ENCODE data around the gene SQOR.

SQOR gene

DNA sequence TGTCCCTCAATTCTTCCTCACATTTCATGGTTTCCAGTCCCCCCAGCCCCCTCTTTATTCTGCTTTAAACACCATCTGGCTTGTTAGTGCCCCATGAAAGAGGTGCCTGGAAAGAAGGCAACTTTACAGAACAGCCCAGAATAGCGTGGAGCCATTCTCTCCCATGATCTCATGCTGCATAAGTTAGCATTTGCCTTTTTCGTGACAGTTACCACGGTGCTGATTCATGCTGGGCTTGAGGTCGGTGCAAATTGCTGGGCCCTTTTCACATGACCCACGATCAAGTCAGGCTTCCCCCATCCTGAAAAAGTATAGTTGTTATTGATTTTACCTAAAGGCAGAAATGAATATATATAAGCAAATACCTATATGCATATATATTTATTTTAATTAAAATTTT is 29.6 kb downstream of the SQOR start:
- DNase-seq, result no peak

DNA sequence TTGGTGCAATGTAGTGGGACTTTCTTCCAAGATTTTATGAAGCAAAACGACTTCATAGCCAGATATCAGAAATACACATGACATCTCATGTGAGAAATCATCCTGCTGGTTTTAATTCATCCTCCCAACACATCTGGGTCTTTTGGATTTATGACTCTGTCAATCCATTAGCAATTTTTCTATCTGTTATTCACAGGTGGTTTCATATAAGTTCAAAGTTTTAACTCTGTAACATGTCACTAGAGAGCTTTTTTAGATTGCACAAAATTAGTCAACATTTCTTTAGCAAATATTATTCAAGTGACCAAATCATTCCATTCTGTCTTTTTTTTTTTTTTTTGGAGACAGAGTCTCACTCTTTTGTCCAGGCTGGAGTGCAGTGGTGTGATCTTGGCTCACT is 30.4 kb downstream of the SQOR start:
- DNase-seq, result no peak

DNA sequence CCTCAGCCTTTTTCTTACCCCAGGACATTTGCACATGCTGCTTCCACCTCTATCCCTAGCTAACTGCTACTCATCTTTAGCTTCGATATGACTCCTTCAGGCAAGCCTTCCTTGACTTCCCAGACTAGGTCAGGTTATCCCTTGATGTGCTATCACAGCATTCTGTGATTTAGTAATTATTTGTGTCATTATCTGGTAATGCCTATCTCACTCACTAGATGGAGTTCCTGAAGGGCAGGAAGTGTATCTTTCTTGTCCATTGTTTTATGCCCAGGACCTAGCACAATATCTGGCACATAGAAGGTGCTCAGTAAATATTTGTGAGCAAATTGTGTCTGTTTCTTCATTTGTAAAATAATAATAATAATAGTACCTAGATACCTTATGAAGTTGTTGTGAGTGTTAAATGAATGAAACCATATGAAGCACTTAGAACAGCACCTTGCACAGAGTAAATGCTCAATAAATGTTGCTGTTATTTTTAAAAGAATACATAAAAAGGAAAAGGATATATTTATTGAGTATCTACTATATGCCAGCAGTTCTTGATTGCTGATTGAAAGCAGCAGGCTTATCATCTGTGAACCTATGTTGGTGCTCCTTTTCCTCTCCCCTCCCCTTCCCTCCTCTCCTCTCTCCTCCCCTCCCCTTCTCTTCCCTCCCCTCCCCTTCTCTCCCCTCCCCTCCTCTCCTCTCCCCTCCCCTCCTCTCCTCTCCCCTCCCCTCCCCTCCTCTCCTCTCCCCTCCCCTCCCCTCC is 31.5 kb downstream of the SQOR start:
- DNase-seq, result no peak

DNA sequence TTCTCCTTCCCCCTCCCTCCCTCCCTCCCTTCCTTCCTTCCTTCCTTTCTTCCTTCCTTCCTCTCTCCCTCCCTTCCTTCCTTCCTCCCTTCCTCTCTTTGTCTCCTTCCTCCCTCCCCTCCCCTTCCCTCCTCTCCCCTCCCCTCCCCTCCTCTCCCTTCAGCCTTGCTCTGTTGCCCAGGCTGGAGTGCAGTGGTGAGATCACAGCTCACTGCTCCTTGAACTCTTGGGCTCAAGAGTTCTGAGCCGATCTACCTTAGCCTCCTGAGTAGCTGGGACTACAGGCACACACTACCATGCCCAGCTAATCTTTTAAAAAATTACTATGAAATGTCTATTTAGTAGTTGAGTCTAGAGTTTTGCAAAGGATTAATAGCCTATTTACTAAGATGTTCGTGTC is 32.2 kb downstream of the SQOR start:
- DNase-seq, result no peak

DNA sequence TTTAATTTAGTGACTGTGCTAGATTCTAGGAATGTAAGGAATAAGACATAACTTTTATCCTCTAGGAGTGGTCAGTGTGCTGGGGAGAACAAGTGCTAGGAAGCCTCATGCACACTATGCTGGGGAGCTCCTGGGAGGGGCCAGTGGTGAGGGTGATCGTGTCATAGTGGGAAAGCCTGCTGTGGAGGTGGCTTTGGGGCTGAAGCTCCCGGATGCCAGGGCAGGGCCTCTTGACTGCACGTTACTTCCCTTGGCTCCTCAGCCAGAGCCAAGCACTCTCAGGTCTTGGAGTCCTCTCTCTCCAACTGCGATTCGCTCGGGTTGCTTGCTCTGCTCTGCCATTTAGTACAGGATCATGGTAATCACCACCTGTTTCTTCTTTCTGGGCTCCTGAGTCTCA is 33.6 kb downstream of the SQOR start:
- DNase-seq, result no peak

DNA sequence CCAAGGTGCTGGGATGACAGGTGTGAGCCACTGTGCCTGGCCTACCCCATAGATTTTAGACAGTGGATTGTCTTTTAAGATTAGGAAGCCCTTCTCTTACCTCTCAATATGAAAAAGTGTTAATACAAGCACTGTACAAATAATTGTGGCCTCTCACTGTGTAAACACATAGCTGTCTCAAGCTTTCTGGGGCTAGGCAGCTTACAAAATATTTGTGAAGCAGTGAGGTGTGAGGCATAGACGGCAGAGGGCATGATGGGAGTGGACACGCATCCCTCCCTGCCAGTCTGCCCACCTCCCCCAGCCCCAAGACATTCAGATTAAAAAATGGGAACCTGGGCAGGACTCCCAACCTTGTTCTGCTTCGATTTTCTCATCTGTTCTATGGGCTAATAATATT is 34.6 kb downstream of the SQOR start:
- DNase-seq, result no peak

DNA sequence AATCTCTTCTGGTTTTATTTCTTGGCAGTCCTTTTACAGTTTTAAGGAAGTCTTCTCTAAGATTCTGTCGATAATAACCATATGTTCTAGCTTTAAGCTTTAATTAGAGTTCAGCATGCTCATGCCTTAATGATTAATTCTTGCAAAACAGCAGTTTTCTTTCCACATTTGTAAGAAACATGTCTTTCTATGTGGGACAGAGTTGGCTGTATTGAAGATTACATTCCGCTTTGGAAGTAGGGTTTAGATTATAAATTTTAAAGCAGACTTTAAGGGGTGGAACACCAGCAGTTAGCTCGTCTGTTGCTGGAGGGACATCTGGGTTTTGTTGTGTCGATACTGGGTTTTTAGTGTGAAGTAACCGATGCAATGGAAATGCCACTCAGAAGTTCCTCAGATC is 35.3 kb downstream of the SQOR start:
- no peak for DNase-seq

DNA sequence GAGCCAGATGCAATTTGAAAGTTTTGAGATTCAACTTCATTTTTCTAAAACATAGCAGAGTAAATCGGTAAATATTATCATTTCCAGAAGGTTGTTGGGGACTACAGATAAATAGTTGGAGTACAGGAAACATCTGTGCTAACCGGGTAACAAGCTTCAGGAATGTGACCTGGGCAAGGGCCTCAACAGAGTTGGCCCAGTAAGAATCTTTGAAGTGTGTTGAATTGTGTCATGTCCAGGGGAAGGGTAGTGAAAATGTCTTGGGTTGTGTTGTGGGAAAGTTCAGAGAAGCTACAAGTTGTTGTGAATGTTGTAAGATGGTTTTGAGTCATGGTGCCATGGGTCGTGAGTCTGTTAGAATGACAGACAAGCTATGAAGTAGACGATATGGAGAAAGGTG is 35.7 kb downstream of the SQOR start:
- DNase-seq, result no peak

DNA sequence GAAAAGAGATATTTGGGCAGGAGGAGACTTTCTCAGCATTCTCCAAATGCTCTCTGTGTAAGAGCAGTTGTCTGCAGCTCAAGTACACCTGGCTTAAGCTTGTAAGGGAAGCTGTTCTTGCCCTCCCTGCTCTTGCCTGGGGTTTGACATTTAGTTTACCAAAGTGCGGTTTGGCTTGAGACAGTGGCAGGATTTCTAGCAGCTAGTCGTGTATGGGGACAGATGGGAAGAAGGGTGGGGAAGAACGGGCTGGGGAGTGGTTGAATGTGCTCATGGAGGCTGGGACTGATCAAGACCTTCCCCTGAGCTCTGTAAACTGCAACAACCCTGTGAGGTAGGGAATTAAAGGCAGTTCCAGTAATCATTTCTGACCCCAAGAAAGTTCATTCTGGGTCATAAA is 39.8 kb downstream of the SQOR start:
- no peak for DNase-seq

DNA sequence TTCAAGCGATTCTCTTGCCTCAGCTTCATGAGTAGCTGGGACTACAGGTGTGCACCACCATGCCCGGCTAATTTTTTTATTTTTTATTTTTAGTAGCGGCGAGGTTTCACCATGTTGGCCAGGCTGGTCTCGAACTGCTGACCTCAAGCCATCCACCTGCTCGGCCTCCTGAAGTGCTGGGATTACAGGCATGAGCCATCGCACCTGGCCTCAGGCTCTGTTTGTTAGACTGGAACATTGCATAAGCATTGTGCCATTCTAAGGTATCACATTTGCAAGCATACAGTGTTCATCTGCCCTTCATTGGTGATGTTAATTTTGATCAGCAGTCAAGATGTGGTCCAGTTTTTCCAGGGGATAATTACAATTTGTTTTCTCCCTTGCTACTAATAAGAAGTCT is 43.0 kb downstream of the SQOR start:
- DNase-seq, result no peak

DNA sequence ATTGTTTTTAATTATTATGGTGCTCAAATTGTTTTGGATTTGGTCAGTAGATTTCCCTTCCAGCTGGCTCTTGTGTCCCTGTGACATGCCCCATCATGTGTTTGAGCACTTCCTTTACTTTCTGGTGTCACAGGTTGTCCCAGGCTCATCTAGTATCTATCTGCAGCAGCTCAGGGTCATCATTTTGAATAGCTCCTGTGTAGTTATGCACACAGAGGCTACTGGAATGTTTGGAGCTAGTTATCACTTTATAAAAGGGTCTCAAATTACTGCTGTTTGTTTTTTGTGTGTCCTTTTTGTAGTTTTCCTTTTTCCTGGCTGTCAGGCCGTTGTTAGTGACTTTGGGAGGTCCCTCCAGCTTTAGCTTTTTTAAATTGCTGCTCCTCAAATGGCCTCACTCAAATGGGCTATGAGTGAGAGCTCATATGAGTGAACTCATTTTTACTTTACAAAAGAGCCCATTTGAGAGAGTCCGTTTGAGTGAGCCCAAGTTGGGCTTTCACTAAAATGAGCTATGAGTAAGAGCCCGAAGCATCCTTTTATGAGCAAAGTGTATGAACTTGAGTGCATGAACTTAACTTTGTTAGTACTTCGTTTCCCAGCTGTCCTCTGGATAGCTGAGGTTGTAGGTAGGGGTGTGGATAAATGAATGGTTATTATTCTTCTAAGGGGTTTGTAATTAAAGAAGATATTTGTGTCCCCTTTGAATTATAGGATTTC is 43.8 kb downstream of the SQOR start:
- DNase-seq, result no peak

DNA sequence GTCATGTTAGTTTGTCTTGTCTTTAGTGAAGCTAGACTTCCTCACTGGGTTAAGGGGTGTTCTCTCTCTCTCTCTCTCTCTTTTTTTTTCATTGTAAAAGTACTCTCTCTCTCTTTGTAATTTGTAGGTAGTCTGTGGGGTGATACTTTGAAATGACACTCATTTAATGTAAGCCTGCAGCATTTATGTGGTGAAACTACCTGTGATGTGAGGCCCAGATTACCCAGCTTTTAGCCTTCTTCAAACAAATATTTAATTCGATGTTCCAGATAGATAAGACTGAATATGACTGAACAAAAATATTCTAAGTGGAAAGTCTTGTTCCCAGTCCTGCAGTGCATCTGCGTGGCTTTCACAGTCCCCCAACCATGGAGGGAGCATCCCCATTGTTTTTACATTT is 49.7 kb downstream of the SQOR start:
- no peak for DNase-seq

DNA sequence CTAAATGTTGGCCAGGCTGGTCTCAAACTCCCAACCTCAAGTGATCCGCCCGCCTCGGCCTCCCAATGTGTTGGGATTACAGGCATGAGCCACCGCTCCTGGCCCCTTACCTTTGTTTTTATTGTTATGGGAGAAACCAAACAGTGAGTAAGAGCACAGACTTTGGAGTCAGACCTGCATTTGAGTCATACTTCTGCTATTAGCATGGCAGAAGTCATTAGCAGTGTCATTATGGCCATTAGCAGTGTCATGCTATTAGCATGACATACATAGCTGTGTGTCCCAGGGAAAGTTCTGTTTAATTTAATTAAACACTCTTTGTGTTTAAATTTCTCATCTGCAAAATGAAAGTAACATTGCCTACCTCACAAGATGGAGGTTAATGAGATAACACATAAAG is 54.8 kb downstream of the SQOR start:
- no peak for DNase-seq

DNA sequence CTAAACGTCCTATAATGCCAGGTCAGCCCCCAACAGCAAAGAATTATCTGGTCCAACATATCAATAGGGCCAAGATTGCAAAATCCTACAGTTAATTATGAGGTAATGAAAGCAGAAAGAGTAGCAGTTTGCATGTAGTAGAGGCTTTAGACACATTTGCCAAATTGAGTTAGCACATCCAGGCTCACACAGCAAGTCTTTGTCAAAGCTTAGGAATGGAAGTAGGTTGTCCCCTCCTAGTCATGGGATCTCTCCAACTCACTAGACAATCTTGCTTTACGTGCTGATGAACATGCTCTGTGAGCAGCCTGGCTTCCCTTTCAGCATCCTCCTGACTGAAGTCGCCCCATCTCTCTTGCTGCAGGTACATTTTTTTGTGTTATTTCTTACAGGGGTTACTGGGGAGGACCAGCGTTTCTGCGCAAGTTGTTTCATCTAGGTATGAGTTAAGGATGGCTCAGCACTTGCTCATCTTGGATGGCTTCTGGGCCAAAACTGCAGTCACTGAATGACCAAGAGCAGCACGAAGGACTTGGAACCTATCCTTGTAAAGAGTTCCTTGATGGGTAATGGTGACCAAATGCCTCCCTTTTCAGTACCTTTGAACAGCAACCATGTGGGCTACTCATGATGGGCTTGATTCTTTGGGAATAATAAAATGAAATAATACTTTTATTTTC is 55.9 kb downstream of the SQOR start:
- no peak for DNase-seq

DNA sequence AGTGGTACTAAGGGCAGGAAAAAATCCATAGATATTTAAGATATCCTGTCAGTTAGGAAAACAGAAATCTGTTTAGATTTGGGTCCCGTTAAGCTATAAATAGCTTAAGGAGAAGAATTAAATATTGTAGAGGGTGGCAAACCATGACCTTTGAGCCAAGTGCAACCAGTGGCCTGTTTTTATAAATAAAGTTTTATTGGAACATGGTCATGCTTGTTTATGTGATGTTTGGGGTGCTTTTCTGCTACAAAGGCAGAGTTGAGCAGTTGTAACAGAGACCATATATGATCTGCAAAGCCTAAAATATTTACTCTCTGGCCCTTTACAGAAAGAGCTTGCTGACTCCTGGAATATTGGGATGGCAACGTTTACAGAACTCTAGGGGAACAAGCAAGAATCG is 66.3 kb downstream of the SQOR start:
- DNase-seq, result no peak

DNA sequence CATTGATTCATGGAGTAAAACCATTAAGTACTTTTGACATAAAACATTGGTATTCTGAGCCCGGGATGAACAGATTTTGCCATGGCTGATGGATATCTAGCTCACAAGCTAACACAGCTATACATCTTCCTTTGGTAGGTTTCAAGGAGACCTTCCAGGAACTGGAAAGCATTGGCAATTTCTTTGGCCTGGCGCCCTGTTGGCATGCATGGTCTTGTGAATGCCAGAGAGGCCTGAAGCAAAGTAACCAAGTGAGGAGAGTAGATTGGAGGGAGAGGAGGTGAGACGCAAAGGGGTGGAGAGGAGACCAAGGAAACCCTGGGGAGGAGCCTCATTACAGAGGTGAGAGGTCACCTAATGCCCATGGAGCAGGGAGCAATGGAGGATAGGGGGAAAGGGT is 67.2 kb downstream of the SQOR start:
- DNase-seq, result no peak

DNA sequence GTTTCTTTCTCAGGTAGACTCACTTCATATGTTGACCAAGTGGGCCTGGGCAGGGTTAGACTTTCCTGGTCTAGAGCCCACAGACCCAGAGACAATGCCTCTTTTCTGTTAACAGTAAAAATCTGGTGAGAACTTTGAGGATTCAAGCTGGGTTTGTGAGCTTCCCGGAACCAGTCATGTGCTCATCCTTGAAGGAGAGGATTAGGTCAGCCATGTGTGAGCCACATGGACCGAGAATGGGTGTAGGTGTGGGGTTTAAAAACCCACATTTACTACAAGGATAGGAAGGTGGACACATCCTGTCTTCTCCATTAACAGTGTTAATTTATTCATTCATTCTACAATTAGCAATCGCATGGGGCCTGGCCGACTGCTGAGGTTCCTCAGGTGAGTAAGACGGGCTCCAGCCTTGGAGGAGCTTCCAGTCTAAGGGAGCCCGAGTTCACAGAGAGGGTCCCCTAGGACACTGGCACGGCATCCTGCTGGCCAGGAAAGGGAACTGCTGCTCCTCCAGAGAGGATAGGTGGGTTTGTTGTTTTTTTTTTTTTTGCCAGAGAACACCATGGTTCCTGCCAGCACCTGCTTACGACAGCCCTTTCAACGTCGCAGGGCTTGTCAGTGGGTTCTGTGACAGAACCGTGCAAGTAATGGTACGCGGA is 69.0 kb downstream of the SQOR start:
- no peak for DNase-seq

DNA sequence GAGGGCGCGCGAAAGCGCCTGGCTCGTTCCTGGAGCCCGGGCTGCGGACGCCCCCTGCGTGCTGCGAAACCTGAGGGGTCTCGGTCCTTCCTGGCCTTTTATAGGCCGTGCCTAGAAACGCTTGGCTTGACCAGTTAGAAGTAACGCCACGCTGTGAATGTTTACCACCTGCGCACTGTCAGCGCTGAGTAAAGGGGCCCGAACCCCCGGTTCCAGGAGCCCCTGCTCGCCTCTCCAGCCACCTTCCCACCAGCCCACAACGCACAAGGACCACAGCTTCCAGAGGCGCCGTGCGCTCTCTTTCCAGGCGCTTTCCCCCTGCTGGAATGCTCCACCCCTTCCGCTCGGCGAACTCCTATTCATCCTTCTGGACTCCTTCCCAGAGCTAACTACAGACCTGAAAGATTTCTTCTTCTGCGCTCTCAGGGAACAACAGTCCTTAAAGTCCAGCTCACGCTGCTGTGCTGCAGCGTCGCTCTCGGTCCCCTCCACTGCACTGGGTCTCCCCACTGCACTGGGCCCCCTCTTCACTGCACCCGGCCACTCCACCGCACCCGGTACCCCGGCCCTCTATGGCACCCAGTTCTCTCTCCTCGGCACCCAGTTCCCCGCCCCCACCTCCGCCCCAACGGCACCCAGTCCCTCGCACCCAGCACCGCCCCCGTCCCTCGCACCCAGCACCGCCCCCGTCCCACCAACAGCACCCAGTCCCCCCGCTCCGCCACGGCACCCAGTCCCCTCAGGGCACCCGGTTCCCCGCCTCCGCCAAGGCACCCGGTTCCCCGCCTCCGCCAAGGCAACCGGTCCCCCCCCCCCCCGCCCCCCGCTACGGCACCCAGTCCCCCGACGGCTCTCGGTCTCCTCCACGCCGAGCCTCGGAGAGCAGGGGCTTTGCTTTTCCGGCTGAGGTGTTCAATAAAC is 69.8 kb downstream of the SQOR start:
- no peak for DNase-seq

DNA sequence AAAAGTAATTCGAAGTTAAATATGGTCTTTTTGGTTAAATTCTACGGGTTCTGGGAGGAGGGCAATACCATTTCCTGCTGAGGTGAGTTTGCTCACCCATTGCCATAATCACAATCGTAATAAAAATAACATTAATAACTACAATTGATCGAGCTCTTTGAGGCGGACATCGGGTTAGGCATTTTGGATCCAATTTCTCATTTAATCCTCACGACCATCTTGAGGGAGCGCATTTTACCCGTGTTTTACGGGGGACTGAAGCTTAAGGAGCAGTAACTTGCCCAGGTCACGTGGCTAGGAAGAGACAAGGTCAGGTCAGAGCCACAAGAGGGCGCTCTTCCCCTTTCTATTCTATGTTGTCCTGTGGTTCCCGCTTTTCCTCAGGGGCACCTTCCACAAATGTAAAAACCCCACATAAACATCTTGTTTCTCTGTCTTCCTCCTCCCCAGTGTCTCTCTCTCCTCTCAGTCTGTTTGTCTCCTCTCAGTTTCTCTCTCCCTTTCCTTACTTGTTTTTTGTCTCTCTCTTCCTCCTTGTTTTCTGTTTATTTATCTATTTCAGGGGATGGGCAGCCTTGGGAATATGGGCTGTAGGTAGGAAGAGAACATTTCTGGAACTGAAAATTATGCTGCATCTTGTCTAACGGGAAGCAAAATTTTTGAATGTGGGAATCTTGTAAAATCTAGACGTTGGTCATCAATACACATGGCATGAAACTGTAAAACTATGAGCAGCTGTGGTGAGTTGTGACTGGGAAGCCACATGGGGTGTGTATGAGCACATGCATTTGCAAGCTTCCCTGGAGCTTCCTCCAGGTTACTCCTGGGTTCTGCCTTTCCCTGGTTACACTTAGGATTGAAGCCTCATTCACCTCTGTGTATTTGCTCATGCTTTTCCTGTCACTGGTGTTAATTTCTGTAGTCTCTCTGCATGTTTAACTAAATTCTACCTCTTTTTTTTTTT is 71.0 kb downstream of the SQOR start:
- peak; percentile 87 for DNase-seq

DNA sequence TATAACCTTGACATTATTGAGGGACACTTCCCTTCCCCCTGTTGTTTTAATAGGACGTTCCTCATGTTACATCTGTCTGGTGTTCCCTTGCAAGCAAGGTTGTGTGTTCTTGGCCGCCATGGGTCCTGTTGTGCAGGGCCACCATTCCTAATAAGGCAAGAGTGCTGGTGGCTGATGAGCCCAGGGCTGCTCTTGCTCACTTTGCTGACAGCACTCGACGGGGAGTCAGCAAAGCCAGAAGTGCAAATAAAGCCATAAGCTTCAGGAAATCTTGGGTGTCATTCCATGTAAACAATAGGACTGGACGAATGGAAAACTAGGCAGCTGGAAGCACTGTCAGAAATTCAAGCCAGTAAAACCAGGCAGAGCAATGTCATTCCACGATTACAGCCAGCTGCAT is 75.8 kb downstream of the SQOR start:
- DNase-seq, result no peak
